Putamen (tissue), 1 donor: ENCODE data around the gene FUNDC2.
A peak's percentile ranks its signal among the peaks of the same experiment; 100 is the strongest.

Experiments
- DNase-seq: peaks from one replicate; pipeline ENCODE4 v3.0.0-alpha.2; 2016; ENCODE audit warnings: low spot score

FUNDC2 gene

DNA sequence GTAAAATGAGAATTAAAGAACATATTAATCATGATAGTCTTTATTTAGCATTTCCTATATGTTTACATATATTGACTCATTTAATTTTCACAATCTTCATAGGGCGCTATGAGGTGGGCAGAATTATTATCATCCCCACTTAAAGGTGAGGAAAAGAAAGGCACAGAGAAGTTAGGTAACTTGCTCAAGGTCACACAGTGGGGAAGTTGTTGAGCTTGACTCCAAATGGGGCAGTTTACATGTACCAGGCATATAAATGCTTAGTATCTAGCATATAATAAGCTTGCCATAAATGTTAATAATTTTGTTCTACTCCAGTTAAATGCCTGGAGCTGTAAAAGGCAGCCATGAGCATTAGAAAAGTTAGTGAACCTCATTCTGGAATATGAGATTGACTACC is 42.8 kb downstream of the FUNDC2 start:
- DNase-seq = no peak

DNA sequence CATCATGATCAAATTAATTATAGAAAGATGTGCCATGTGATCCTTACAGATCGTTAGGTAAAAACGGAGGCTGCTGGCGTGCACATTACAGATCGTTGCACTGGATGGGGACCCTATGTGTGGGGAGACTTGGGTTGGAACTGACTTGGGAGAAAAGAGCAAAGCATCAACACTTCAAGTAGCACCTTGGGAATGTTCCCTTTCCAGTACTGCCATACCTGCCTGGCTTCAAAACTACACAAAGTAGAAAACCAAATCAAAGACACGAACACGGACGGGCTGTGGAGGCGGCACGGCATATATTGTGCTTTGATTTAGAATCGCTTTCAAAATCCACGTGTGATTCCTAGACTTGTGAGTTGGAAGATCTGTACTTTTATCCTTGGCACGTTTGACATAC is 43.4 kb downstream of the FUNDC2 start:
- no peak for DNase-seq

DNA sequence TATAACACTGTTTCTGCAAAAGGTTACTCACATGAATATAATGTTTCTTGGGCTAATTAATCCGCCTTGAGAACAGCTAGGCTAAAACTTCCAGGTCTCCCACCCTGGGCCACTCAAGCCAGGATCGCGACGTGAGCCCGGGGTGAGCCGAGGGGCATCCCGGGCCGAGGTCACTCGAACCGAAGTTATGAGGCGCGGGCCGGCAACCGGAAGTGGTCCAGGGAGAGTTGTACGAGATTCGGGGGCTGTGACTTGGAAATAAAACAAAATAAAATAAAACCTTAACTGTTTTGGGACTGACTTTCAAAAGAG is 44.0 kb downstream of the FUNDC2 start:
- DNase-seq = no peak

DNA sequence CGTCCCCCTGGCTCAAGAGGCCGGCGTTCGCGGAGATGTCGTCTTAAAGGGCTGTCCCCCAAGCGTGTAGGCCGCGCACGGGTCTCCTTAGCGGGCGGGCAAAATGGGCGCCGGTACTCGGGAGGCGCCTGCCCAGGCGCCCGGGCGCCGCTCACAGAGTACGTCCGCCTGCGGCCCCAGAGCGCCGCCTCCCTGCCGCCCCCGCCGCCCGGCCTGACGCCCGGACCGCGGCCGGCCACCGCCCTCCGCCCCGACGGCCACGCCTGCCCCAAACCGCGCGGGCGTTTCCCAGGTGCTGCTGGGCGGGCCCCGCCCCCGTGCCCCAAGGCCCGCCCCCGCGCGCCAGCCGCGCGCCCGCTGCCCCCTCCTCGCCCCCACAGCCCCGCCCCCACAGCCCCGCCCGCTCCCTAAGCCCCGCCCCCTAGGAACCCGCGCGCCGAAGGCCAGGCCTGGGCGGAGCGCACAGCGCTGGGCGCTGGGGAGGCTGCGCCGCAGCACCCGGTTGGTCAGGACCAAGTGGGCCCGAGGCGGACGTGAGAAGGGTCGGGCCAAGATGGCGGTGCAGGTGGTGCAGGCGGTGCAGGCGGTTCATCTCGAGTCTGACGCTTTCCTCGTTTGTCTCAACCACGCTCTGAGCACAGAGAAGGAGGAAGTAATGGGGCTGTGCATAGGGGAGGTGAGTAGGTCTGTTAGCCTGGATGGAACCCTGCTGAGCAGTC is 44.5 kb downstream of the FUNDC2 start, which contains the start of the genes BRCC3, CMC4 and MTCP1:
TSS of gene BRCC3 (plus strand) at position 534 of the 719 bp plus-strand sequence. CDS start at position 554, 20 bp downstream.
TSS of gene CMC4 (minus strand) at position 162 of the 719 bp plus-strand sequence. CDS start 7,113 bp downstream, outside the sequence.
TSS of gene MTCP1 (minus strand) at position 162 of the 719 bp plus-strand sequence. CDS start 5,126 bp downstream, outside the sequence.
- DNase-seq = peak; percentile 78

DNA sequence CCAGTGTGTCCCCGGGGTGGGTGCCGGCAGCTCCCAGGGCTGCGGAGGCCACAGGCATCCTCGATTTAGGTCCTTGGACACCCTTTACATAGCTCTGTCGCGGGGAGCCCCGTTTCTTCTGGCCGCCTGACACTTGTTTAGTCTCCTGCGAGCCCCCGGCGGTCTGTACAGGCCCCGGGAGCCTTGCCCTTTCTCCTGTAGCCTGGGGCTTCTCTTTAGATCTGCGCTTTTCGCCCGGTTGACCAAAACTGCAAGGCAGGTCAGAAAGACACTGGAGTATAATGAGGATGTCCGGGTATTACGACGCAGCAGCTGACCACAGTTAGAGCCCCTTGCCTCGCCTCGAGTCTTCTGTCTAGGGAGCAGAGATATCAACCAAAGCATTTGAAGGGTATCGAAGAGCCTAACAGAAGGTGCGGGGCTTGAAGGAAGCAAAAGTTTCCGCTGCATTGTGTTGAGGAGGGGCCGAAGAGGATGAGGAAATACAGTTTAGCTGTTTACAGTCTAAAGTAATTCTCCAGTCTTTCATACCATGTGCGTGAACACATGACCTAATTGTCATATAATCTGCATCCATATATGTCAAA is 45.1 kb downstream of the FUNDC2 start:
- DNase-seq = no peak

- DNase-seq = no peak
Observed at GRCh38 chrX:155086202-155086840, 59.7 kb downstream of the FUNDC2 start.

- no peak for DNase-seq
Observed at GRCh38 chrX:155086961-155087735, 60.5 kb downstream of the FUNDC2 start.

DNA sequence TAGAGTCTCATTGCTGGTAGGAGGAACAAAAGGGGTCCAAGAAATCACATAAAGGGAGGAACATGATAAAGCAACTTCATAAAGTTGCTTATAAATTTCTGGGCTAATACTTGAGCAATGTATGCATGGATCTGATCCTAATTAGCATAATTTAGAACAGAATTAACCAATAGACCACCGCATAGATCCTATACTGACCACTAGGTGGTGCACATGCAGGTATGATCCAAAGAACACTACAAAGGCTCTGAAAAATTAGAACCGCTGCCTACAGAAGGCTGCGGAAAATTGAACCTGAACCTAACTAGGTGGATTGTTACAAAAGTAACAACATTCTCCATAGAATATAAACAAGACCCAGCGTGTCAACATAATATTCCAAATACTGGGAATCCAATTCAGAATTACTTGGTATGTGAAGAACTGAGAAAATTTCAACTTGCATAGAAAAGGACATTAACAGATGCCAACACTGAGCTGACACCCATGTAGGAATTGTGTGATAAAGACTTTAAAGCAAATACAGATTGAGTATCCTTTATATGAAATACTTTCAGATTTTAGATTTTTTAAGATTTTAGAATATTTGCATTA is 67.9 kb downstream of the FUNDC2 start:
- DNase-seq = no peak

DNA sequence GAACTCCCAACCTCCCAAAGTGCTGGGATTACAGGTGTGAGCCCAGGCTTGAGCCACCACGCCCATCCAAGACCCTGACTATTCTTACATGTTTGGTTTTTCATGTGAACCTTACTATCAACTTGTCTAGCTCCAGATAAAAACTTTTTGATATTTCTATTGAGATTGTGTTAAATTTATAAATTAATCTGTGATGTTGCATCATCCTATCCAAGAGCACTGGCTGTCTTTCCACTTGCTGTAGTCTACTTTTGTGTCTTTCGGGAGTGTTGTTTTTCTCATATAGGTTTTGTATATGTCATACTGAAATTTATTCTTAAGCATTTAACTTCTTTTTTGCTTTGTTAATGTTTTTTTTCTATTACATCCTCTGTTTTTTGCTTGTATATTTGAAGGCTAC is 79.3 kb downstream of the FUNDC2 start:
- no peak for DNase-seq

DNA sequence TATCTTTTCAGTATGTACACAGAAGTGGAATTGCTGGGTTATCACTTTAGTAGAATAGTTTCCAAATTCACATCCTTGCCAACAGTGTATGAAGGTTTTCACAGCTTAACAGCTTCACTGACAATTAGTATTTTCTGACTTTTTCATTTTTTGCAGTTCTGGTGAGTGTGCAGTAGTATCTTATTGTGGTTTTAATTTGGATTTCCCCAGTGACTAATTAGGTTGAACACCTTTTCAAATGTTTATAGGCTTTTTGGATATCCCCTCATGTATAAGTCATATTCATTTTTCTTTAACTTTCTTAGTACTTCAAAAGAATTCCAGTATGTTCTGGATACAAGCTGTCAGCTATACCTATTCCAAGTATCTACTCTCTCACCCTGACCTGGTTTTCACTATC is 81.8 kb downstream of the FUNDC2 start:
- no peak for DNase-seq
